Chondrocyte (in vitro differentiated cells): Measurements from ENCODE around the gene NSFL1C. TPM values are rescaled to one million over a fixed set of nuclear protein-coding genes. Genes with fewer than 3 reads are reported as not detected.

ENCODE experiments used
- DNase-seq: peaks from one replicate; pipeline ENCODE4 v3.0.0; 2021; ENCODE audit warnings: mixed read lengths, low spot score
- H3K27ac Mint-ChIP-seq: one replicate; pipeline ENCODE4 v1.8.0; 2021; ENCODE audit warnings: mild to moderate bottlenecking, moderate library complexity, mixed read lengths; ENCODE audit not compliant: unreplicated experiment
- H3K27me3 Mint-ChIP-seq: 2 replicates; pipeline ENCODE4 v1.8.0; 2021; ENCODE audit warnings: low read depth, mixed read lengths
- H3K36me3 Mint-ChIP-seq: 2 replicates; pipeline ENCODE4 v1.8.0; 2021; ENCODE audit warnings: low read depth, mixed read lengths
- H3K4me1 Mint-ChIP-seq: 2 replicates; pipeline ENCODE4 v1.8.0; 2021; ENCODE audit warnings: low read depth, mild to moderate bottlenecking, mixed read lengths
- H3K4me3 Mint-ChIP-seq: one replicate; pipeline ENCODE4 v1.8.0; 2021; ENCODE audit warnings: mild to moderate bottlenecking, moderate library complexity, mixed read lengths; ENCODE audit not compliant: unreplicated experiment
- H3K9me3 Mint-ChIP-seq: 2 replicates; pipeline ENCODE4 v1.8.0; 2021; ENCODE audit warnings: low read depth, mixed read lengths
- CTCF ChIP-seq: fragments of 200-600 bp; sonication (generic); IDR thresholded peaks from 2 replicates; pipeline ENCODE4 v1.5.0; 2021; ENCODE audit warnings: antibody characterized with exemption, mild to moderate bottlenecking, moderate library complexity
- total RNA-seq: library from RNA; stranded (reverse); gene quantifications from 3 replicates; pipeline ENCODE4 v1.2.1, GENCODE V29; 2021

Gene NSFL1C
- total RNA-seq, 1 donor from 2014 or later, result 75.3 TPM

- Mint-ChIP-seq H3K27ac (no peak overlapping the region), H3K4me1 (no peaks in the 10 kb centered on the region), H3K4me3 (no peak overlapping the region), H3K27me3 (peaks cover 56% of the 10 kb centered on the region), H3K36me3 (no peaks in the 10 kb centered on the region), H3K9me3 (peaks cover 16% of the 10 kb centered on the region)
- no peak for DNase-seq
- no peak for TF ChIP-seq CTCF
These were observed 30.3 kb upstream of the NSFL1C start for GRCh38 chr20:1496930-1497329.

- Mint-ChIP-seq H3K27me3 (peaks cover 54% of the 10 kb centered on the region), H3K27ac (no peak overlapping the region), H3K36me3 (no peaks in the 10 kb centered on the region), H3K4me1 (no peaks in the 10 kb centered on the region), H3K4me3 (no peak overlapping the region), H3K9me3 (peaks cover 16% of the 10 kb centered on the region)
- no peak for DNase-seq
- TF ChIP-seq CTCF, result no peak
These were observed 27.8 kb upstream of the NSFL1C start for GRCh38 chr20:1494436-1494835.

GRCh38 chr20:1493536-1493935 is 26.9 kb upstream of the NSFL1C start:
- Mint-ChIP-seq H3K27me3 (peaks cover 53% of the 10 kb centered on the region), H3K27ac (no peak overlapping the region)

GRCh38 chr20:1491860-1492642 is 25.4 kb upstream of the NSFL1C start:
- Mint-ChIP-seq H3K36me3 (no peaks in the 10 kb centered on the region), H3K27ac (no peak overlapping the region), H3K27me3 (peaks cover 54% of the 10 kb centered on the region), H3K4me3 (no peak overlapping the region), H3K4me1 (no peaks in the 10 kb centered on the region), H3K9me3 (peaks cover 8% of the 10 kb centered on the region)
- no peak for TF ChIP-seq CTCF
- no peak for DNase-seq

More at GRCh38 chr20:1493536-1493935, 26.9 kb upstream of the NSFL1C start:
- H3K9me3 Mint-ChIP-seq, result peaks cover 16% of the 10 kb centered on the region
- DNase-seq, result no peak
- no peaks in the 10 kb centered on the region for H3K4me1 Mint-ChIP-seq
- no peak overlapping the region for H3K4me3 Mint-ChIP-seq
- no peak for TF ChIP-seq CTCF
- H3K36me3 Mint-ChIP-seq, result no peaks in the 10 kb centered on the region

GRCh38 chr20:1491281-1491840 is 24.7 kb upstream of the NSFL1C start, which contains the start of gene SIRPB2:
SIRPB2 (minus strand) TSS chr20:1491420; CDS start chr20:1491359, 61 bp downstream.
- Mint-ChIP-seq H3K9me3 (peaks cover 2% of the 10 kb centered on the region), H3K4me3 (no peak within 1 kb of the TSS), H3K27ac (no peak within 1 kb of the TSS), H3K36me3 (no peaks in the 10 kb centered on the region), H3K4me1 (no peaks in the 10 kb centered on the region), H3K27me3 (peaks cover 53% of the 10 kb centered on the region)
- TF ChIP-seq CTCF, result no peak
- no peak for DNase-seq
